Stimulated activated CD8-positive, alpha-beta memory T cell treated with anti-CD3 and anti-CD28 coated beads, Interleukin-12 subunit alpha, Interleukin-12 subunit beta, amount 100 ng/mL, for 24 hours (primary cell): ENCODE results near the gene LONRF3.

Experiments used
- DNase-seq: peaks from one replicate; pipeline ENCODE4 v3.0.0-alpha.2; 2020; ENCODE audit errors: extremely low read depth

LONRF3 gene

GRCh38 chrX:118974088-118974907, at the start of gene LONRF3:
Gene LONRF3 (plus strand): TSS chrX:118974618. CDS start chrX:118974781, 163 bp downstream.
- no peak for DNase-seq

GRCh38 chrX:118928151-118928550, 46.3 kb upstream of the LONRF3 start:
- no peak for DNase-seq

GRCh38 chrX:118935352-118935751, 39.1 kb upstream of the LONRF3 start:
- DNase-seq = no peak

GRCh38 chrX:118941147-118941546, 33.3 kb upstream of the LONRF3 start:
- DNase-seq = no peak

GRCh38 chrX:118943102-118943501, 31.3 kb upstream of the LONRF3 start:
- DNase-seq = no peak

GRCh38 chrX:118945921-118946320, 28.5 kb upstream of the LONRF3 start:
- DNase-seq = no peak

- no peak for DNase-seq
Measured at GRCh38 chrX:118948270-118948669, 26.1 kb upstream of the LONRF3 start.

- no peak for DNase-seq
Measured at GRCh38 chrX:118961866-118962560, 12.4 kb upstream of the LONRF3 start.

GRCh38 chrX:118963159-118963558, 11.3 kb upstream of the LONRF3 start:
- DNase-seq = no peak

- no peak for DNase-seq
Measured at GRCh38 chrX:118964252-118964651, 10.2 kb upstream of the LONRF3 start.

GRCh38 chrX:118965395-118965794, 9.0 kb upstream of the LONRF3 start:
- DNase-seq = no peak

- DNase-seq = no peak
Measured at GRCh38 chrX:118968031-118968430, 6.4 kb upstream of the LONRF3 start.

GRCh38 chrX:118971552-118971951, 2.9 kb upstream of the LONRF3 start:
- no peak for DNase-seq

GRCh38 chrX:118973389-118974087, 880 bp upstream of the LONRF3 start:
- no peak for DNase-seq

GRCh38 chrX:118974908-118975671, 672 bp downstream of the LONRF3 start:
- DNase-seq = no peak

GRCh38 chrX:118975831-118976598, 1.6 kb downstream of the LONRF3 start:
- no peak for DNase-seq

- no peak for DNase-seq
Measured at GRCh38 chrX:118976599-118977340, 2.4 kb downstream of the LONRF3 start.

- DNase-seq = no peak
Measured at GRCh38 chrX:118977424-118977823, 3.0 kb downstream of the LONRF3 start.

- DNase-seq = no peak
Measured at GRCh38 chrX:118978451-118978850, 4.0 kb downstream of the LONRF3 start.

- no peak for DNase-seq
Measured at GRCh38 chrX:118980761-118981160, 6.3 kb downstream of the LONRF3 start.
